Daoy (cell line): Measurements from ENCODE around the gene DRD3. TPM values are rescaled to one million over a fixed set of nuclear protein-coding genes. Genes with fewer than 3 reads are reported as not detected.

Experiments used
- DNase-seq: peaks from one replicate; pipeline ENCODE4 v3.0.0-alpha.2; 2015; ENCODE audit warnings: low read depth
- total RNA-seq: library from RNA; depleted of rRNA; stranded (reverse); fragments of >200 nt; shearing (Covaris generic); gene quantifications from 2 replicates; pipeline ENCODE4 v1.2.3, GENCODE V29; 2014

The DRD3 gene
- total RNA-seq, 1 experiment from 2014 or later: not detected

- peak; percentile 26 for DNase-seq
These were observed 723 bp upstream of the DRD3 start for GRCh38 chr3:114179575-114179974.

DNA sequence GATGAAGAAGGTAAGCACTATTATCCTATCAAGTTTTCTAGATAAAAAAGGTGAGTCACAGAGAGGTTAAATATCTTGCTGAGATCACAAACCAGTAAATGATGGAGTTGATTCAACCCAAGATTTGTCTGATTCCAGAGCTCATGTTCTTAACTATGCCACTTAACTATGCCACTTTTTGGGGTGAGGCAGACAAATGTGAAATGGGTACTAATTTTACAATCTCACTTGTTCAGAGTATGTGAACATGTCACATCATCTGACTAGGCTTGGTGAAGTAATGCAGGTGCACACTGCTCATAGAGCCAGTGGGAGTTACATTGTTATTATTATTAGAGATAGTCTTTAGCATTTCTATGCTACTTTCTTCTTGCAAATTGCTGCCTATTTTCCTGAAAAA, 2.0 kb downstream of the DRD3 start:
- no peak for DNase-seq

DNA sequence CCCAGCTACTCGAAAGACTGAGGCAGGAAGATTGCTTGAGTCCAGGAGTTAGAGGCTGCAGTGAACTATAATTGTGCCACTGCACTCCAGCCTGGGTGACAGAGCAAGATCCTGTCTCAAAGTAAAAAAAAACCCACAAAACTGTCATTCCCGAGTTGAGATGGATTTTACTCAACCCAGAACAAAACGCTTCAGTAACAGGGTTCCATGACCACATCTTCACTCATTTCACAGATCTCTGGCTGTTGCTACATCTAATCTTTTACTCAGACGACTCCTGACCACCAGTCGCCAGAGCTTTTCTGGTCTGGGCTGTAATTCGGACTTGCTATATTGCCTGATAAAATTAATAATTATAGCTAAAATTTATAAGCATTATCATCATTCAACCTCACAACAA, 2.4 kb downstream of the DRD3 start:
- no peak for DNase-seq

- no peak for DNase-seq
These were observed 3.5 kb downstream of the DRD3 start for GRCh38 chr3:114175204-114175987.

DNA sequence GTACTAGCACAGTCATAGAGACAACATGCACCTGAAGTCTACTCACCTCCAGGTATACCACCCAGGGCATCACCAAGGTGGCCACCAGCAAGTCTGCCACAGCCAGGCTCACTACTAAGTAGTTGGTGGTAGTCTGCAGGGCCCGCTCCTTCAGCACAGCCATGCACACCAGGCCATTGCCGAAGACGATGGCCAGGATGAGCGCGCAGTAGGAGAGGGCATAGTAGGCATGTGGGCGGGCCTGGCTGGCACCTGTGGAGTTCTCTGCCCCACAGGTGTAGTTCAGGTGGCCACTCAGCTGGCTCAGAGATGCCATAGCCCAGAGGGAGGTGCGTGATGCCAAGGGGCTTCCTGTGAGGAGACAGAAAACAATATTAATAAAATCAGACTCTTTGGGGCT, 7.2 kb downstream of the DRD3 start:
- no peak for DNase-seq

GRCh38 chr3:114168150-114168549, 10.7 kb downstream of the DRD3 start:
- DNase-seq: no peak

- no peak for DNase-seq
These were observed 21.5 kb downstream of the DRD3 start for GRCh38 chr3:114157321-114157720.

GRCh38 chr3:114155370-114155821, 23.5 kb downstream of the DRD3 start:
- DNase-seq: peak; percentile 55

GRCh38 chr3:114154321-114154821, 24.5 kb downstream of the DRD3 start:
- DNase-seq: no peak

GRCh38 chr3:114152519-114153151, 26.2 kb downstream of the DRD3 start:
- DNase-seq: peak; percentile 96

DNA sequence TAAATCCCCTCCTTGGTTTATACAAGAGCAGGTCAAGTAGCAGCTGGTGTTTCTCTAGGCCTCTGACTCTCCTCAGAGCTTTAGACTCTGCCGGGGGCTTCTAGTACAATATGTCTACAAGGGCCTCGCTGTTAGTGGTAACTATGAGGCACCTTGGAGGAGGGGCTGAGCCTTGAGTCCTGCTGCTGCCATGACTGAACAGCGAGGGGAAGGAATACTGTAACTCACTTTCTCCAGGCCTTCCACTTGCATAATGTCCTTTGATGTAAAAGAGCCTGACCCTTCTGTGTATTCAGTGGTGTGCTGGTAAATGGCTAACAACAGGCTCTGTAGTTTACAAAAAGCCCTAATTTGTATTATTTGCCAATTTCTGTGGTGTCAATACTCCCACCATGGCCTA, 27.8 kb downstream of the DRD3 start:
- no peak for DNase-seq

GRCh38 chr3:114147251-114147650, 31.6 kb downstream of the DRD3 start:
- DNase-seq: no peak

- peak; percentile 93 for DNase-seq
These were observed 33.8 kb downstream of the DRD3 start for GRCh38 chr3:114144909-114145688.

GRCh38 chr3:114143817-114144216, 35.0 kb downstream of the DRD3 start:
- DNase-seq: no peak

GRCh38 chr3:114139836-114140235, 39.0 kb downstream of the DRD3 start:
- no peak for DNase-seq

- no peak for DNase-seq
These were observed 44.9 kb downstream of the DRD3 start for GRCh38 chr3:114133947-114134346.

DNA sequence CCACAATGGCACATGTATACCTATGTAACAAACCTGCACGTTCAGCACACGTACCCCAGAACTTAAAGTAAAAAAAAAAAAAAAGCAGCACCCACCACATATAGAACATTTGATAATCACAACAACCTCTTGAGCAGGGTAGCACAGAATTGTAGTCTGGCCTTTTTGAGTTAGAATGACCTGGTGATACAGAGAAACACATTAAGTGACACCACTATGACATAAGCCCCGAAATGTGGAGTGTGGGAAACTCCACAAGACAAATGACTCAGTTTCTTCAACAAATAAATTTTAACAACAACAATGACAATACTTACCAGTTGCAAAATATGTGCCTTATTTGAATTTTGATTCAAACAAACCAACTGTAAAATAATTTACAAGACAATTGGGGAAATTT, 46.4 kb downstream of the DRD3 start:
- DNase-seq: no peak

DNA sequence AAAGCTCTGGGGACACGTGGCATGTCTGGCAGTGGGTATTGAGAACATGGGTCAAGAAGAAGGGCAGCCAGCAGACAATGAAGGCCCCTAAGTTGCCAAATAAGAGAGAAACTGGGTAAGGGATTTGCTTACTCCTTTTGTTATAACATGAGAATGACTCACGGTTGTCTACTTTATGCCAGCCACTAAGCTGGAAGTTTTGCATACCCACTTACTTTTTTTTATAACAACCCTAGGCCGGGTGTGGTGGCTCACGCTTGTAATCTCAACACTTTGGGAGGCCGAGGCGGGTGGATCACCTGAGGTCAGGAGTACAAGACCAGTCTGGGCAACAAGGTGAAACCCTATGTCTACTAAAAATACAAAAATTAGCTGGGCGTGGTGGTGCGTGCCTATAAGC, 50.0 kb downstream of the DRD3 start:
- DNase-seq: no peak

DNA sequence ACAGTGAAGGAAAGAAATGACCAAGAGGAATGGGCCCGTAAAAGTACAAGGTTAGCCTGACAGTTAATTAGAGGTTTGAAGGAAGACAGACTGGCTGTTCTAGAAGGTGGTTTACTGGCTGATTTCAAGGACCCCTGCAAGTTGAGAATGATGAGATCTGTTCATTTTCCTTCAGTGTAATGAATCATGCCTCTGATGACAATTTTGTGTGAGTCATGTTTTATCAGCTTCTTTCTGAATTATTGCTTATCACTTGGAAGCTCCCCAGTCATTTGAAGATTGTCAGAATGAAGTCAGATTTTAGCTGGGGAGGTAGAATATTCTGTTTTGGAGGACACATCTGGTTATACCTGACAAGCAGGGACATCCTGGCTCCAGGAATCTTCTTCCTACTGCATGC, 50.6 kb downstream of the DRD3 start:
- no peak for DNase-seq

- DNase-seq: no peak
These were observed 51.3 kb downstream of the DRD3 start for GRCh38 chr3:114127517-114127916.

DNA sequence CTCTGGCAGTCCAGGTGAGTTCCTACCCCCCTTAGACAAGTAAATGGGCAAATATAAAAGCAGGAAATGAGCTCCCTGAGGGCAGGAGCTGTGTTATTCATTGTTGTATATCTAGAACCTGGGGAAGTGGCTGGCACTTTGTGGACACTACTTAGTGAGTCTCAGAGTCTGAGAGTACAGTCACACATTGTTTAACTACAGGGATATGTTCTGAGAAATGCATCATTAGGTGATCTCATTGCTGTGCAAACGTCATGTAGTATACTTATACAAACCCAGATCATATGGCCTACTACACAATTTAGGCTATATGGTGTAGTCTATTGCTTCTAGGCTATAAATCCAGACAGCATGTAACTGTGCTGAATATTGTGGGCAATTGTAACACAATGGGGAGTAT, 52.4 kb downstream of the DRD3 start:
- DNase-seq: no peak

DNA sequence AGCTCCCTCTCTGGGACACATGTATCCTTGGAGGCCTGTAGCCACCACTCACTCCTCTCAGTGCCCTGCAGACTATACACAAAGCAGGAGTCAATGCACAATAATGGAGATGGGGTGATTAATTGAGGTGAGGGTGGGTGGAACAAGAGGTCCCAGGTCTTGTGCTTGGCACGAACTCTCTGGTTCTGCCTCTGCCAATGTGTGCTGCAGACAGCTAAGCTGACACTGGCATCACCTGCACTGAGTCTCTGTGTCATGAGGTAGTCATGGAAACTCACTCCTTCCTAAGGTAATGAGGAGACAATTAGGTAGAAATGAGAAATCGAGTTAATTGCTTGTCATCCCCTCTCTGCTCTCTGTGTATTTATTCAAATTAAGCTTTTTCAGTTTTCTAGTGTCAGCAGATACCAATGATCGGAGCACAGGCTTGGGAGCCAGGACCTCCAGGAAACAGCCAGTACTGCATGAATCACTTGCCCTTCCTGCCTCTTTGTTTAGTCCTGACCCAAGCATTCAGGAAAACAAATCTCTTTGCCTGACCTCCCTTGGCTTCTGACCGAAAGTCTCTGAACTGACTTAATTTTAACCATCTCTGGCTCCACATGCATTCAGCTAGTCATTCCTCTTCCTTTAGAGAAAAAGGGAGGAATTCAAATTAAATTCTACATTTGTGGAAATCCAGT, 56.7 kb downstream of the DRD3 start:
- DNase-seq: peak; percentile 51
